HG03460 (cell line): ENCODE measurements around the gene CEP112.

ENCODE experiments used
- ATAC-seq: cut with Tn5 transposase; IDR thresholded peaks from one replicate; pipeline ENCODE4 v1.9.1; 2021; ENCODE audit not compliant: unreplicated experiment

Gene CEP112

GRCh38 chr17:65994679-65995078, 197.3 kb downstream of the CEP112 start:
- no peak for ATAC-seq

GRCh38 chr17:65994114-65994513, 197.8 kb downstream of the CEP112 start:
- no peak for ATAC-seq

DNA sequence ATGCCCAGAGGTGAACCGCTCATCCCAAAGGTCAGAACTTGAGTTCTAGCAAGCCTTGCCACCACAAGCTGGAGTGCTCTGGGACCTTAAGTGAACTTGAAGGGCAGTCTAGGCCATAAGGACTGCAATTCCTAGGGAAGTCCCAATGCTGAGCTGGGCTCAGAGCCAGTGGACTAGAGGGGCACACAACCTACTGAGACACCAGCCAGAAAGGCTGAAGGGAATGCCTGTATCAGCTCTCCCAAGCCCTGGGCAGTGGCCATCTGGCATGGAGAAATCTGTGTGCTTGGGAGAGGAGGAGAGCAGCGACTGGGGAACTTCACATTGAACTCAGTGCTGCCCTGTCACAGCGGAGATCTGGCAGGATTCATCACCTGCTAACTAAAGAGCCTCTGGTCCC, 201.3 kb downstream of the CEP112 start:
- ATAC-seq = no peak

GRCh38 chr17:65988451-65988850, 203.5 kb downstream of the CEP112 start:
- ATAC-seq = no peak

DNA sequence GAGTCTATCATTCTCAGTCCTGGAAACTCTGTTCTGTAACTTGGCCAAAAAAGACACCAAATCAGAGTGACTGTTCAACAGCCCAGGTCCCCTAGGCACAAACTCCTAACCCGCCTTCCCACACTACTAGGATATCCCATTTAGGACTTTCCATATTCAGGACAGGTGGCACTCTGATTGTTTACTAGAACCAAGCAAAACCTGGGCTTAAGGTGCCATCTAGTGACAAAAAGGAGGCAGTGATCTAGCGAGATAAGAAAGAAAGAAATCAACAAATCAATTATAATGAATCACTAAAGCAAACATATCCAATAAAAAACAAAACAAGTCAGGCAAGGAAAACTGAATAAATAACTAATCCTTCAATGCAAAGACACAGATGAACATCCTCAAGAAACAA, 203.9 kb downstream of the CEP112 start:
- ATAC-seq = no peak

GRCh38 chr17:65985571-65985970, 206.4 kb downstream of the CEP112 start:
- no peak for ATAC-seq

GRCh38 chr17:65984299-65984698, 207.6 kb downstream of the CEP112 start:
- no peak for ATAC-seq

GRCh38 chr17:65978871-65979270, 213.1 kb downstream of the CEP112 start:
- ATAC-seq = no peak

DNA sequence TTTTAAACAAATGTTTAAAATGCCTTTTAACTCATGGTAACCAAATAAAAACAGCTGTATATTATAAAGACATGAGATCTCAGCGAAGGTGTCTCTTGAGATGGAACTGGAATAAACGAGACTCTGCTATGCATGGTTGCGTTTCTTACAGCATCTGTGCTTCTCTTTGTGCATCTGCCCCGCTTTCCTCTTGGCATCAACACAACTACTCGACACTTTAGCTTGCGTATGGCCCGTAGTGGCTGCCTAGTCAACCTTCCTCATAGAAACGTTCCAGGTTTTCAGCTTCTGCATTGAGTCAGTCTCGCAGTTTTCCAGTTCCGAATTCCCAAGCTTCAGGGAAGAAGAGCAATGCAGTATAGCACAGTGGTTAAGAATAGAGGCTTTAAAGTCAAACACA, 214.9 kb downstream of the CEP112 start:
- ATAC-seq = no peak

DNA sequence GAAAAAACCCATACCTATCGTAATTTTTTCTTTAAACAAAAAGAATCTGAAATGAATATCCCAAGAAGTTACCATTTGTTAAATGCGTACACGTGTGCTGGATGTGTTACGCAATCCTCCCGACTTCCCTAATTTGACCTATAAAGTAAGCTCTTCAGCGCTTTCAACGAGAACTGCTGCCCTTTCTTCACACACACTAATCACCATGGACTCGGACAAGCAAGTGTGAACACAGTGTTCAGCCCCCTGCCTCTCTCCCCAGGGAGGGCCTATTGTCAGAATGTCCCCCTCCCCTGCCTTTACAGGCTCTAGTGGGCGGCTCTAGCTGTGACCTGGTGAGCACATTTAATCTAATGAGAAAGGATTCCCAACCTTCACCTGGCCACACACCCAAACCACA, 216.1 kb downstream of the CEP112 start:
- no peak for ATAC-seq

DNA sequence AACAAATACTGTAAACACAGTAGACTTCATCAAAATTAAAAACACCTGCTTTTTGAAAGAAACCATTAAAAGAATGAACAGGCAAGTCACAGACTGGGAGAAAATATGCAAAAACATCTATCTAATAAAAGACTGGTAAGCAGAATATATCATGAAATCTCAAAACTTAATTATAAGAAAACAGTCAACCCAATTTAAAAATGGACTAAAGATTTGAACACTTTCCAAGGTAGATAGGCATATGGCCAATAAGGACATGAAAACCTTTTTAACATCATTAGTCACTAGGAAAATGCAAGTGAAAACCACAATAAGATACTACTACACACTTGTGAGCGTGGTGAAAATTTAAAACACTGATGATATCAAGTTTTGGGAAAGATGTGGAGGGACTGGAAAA, 218.7 kb downstream of the CEP112 start:
- ATAC-seq = no peak

GRCh38 chr17:65967372-65967771, 224.6 kb downstream of the CEP112 start:
- no peak for ATAC-seq

- ATAC-seq = no peak
These were observed 225.7 kb downstream of the CEP112 start for GRCh38 chr17:65966072-65966695.

GRCh38 chr17:65963179-65963578, 228.8 kb downstream of the CEP112 start:
- no peak for ATAC-seq

GRCh38 chr17:65959630-65960029, 232.3 kb downstream of the CEP112 start:
- no peak for ATAC-seq

GRCh38 chr17:65956814-65957213, 235.1 kb downstream of the CEP112 start:
- no peak for ATAC-seq

DNA sequence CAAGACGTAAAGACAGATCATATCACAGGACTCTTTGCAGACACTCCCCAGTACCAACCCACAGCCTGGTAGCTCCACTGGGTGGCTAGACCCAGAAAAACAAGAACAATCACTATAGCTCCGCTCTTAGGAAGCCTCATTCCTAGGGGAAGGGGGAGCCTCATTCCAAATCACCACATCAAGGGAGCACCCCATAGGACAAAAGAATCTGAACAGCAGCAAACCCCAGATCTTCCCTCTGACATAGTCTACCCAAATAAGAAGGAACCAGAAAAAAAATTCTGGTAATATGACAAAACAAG, 237.8 kb downstream of the CEP112 start:
- ATAC-seq = no peak

DNA sequence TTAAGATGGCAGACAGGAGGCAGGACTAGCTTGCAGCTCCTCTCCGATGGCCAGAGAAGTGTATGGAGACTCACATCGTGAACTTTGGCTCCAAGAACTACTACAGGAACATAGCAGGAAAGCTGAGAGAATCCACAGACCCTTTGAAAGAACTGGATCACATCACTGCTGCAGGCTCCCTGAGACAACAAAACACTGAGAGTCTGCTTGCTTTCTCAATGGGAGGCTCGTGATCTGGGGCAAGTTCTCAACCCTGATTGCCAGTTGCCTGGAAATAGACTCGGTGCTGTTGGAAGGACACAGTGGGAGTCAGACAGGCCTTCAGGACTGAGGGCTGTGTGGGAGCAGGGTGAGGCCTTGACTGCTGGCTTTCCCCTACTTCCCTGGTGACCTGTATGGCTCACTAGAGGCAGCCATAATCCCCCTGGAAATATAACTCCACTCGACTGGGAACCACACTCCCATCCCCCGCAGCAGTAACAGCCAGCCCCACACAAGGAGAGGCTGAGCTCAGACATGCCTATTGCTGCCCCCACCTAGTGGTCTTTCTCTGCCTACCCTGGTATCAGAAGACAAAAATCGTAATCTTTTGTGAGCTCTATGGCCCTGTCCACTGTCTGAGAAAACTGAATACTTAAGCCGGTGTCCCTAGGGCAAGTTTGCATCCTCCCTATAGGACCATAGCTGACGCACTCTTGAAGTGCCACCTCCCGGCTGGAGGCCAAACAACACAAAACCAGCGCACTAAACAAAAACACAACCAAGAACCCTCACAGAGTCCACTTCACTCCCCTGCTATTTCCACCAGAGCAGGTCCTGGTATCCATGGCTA, 238.4 kb downstream of the CEP112 start:
- no peak for ATAC-seq

GRCh38 chr17:65952586-65952985, 239.3 kb downstream of the CEP112 start:
- no peak for ATAC-seq

DNA sequence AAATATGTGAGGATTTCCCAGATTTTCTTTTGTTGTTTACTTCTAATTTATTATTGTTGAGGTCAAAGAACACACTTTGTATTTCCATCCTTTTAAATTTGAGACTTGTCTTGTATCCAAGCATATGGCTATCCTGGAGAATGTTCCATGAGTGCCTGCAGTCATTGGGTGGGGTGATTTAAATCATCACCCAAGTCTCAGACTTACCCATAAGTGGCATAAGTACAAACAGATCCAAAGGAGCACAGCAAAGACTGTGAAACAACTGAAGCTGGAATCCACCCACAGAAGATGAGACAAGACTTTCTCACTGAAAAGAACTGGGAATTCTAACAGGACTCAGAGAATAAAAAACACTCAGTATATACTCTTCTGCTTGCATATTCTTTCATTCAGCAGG, 239.9 kb downstream of the CEP112 start:
- no peak for ATAC-seq

- ATAC-seq = no peak
These were observed 244.1 kb downstream of the CEP112 start for GRCh38 chr17:65947831-65948230.

GRCh38 chr17:65942592-65942991, 249.3 kb downstream of the CEP112 start:
- ATAC-seq = no peak

DNA sequence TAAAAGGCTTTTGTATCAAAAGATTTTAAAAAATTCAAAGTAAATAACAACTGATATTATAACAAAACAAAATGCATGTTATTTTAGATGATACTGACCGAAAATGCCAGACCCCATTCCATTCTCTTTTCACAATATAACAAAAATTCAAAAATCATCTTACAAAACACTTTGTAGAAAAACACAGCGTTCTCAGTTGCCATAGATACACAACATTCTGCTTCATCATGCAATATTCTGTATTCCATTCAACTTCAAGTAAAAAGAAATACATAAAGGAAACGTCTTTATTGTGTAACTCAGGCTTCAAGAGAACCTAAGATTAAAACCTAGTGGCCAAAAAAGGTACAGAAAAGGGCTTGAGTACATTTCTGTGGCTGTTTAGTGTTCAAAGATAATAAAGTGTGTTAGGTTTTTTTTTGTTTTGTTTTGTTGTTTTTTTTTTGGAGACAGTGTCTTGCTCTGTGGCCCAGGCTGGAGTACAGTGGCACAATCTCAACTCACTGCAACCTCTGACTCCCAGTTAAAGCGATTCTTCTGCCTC, 250.5 kb downstream of the CEP112 start:
- no peak for ATAC-seq
